RWPE2 (cell line): ENCODE data around the gene UBASH3B.
"Not testable (repeated sequence)": the region's sequence is repeated elsewhere in the genome, so short reads cannot be mapped to it uniquely, and the experiment has no call there.

Source experiments
- ATAC-seq: fragments of 200-7000 bp; cut with Tn5 transposase; 3 replicates; pipeline ENCODE4 v1.9.1; 2021; ENCODE audit warnings: low read depth
- DNase-seq: peaks from one replicate; pipeline ENCODE4 v3.0.0-alpha.2; 2020; ENCODE audit warnings: low spot score
- H3K27ac ChIP-seq: fragments of 450-650 bp; 2 replicates; pipeline ENCODE4 v1.5.1; 2017; ENCODE audit warnings: mild to moderate bottlenecking; ENCODE audit not compliant: poor library complexity, severe bottlenecking
- H3K27me3 ChIP-seq: fragments of 250-450 bp; sonication (Bioruptor Pico); 2 replicates; pipeline ENCODE4 v1.5.1; 2021; ENCODE audit warnings: mild to moderate bottlenecking, moderate library complexity; ENCODE audit not compliant: insufficient read depth, poor library complexity, severe bottlenecking
- H3K36me3 ChIP-seq: fragments of 250-450 bp; sonication (Bioruptor Pico); 2 replicates; pipeline ENCODE4 v1.5.1; 2020; ENCODE audit warnings: low read depth, mild to moderate bottlenecking, moderate library complexity
- H3K4me1 ChIP-seq: fragments of 250-450 bp; sonication (Bioruptor Pico); 2 replicates; pipeline ENCODE4 v1.5.1; 2021; ENCODE audit warnings: mild to moderate bottlenecking, moderate library complexity; ENCODE audit not compliant: insufficient read depth, poor library complexity, severe bottlenecking
- H3K4me3 ChIP-seq: fragments of 250-450 bp; sonication (Bioruptor Pico); 2 replicates; pipeline ENCODE4 v1.5.1; 2021; ENCODE audit warnings: mild to moderate bottlenecking, moderate library complexity; ENCODE audit not compliant: severe bottlenecking
- H3K9me3 ChIP-seq: fragments of 250-450 bp; sonication (Bioruptor Pico); 2 replicates; pipeline ENCODE4 v1.5.1; 2021; ENCODE audit warnings: mild to moderate bottlenecking, moderate library complexity; ENCODE audit not compliant: severe bottlenecking
- CTCF ChIP-seq: fragments of 450-650 bp; IDR thresholded peaks from one replicate; pipeline ENCODE4 v1.5.1; 2017; ENCODE audit warnings: mild to moderate bottlenecking, moderate library complexity; ENCODE audit not compliant: poor library complexity, severe bottlenecking

UBASH3B gene

GRCh38 chr11:122816761-122817520 is 161.4 kb downstream of the UBASH3B start:
- peak; percentile 63; the same call in 2 of the 3 replicates for ATAC-seq
- Histone ChIP-seq H3K27ac (peak overlapping the region; percentile 58), H3K36me3 (no peaks in the 10 kb centered on the region), H3K9me3 (no peaks in the 10 kb centered on the region), H3K4me1 (peaks cover 10% of the 10 kb centered on the region), H3K4me3 (no peak overlapping the region), H3K27me3 (no peaks in the 10 kb centered on the region)
- DNase-seq, result no peak
- no peak for TF ChIP-seq CTCF

DNA sequence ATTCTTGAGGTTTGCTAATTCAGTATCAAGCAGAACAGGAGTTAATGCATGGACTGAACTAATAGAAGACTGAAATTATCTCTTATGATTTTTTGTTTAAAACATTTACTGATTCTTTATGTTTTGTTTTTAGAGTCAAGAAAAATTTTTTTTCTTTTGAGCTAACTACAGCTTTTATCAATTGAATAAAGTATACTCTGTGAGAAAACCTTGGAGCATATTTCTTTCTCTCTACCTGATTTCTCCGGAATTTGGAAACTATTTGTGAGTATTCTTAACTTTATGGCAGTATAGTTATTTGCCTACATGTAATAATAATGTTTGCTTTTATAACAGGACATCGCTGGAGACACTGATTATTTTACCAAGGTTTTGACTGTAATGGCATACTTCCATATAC is 164.6 kb downstream of the UBASH3B start:
- peaks cover 10% of the 10 kb centered on the region for H3K4me1 ChIP-seq
- H3K4me3 ChIP-seq, result no peak overlapping the region
- ATAC-seq, result no peak
- H3K36me3 ChIP-seq, result no peaks in the 10 kb centered on the region
- no peak for TF ChIP-seq CTCF
- no peaks in the 10 kb centered on the region for H3K27me3 ChIP-seq
- no peak overlapping the region for H3K27ac ChIP-seq
- no peak for DNase-seq
- H3K9me3 ChIP-seq, result no peaks in the 10 kb centered on the region

- ATAC-seq, result no peak
- Histone ChIP-seq H3K36me3 (no peaks in the 10 kb centered on the region), H3K4me3 (no peak overlapping the region), H3K27ac (no peak overlapping the region), H3K4me1 (peaks cover 10% of the 10 kb centered on the region), H3K9me3 (no peaks in the 10 kb centered on the region), H3K27me3 (no peaks in the 10 kb centered on the region)
- DNase-seq, result no peak
- TF ChIP-seq CTCF, result no peak
Measured at GRCh38 chr11:122821169-122821568, 165.6 kb downstream of the UBASH3B start.

- no peak for TF ChIP-seq CTCF
- DNase-seq, result no peak
- ATAC-seq, result no peak
- no peaks in the 10 kb centered on the region for H3K27me3 ChIP-seq
- H3K4me1 ChIP-seq, result peaks cover 5% of the 10 kb centered on the region
- H3K9me3 ChIP-seq, result no peaks in the 10 kb centered on the region
- H3K36me3 ChIP-seq, result no peaks in the 10 kb centered on the region
- H3K27ac ChIP-seq, result no peak overlapping the region
- no peak overlapping the region for H3K4me3 ChIP-seq
Measured at GRCh38 chr11:122822241-122822640, 166.7 kb downstream of the UBASH3B start.

DNA sequence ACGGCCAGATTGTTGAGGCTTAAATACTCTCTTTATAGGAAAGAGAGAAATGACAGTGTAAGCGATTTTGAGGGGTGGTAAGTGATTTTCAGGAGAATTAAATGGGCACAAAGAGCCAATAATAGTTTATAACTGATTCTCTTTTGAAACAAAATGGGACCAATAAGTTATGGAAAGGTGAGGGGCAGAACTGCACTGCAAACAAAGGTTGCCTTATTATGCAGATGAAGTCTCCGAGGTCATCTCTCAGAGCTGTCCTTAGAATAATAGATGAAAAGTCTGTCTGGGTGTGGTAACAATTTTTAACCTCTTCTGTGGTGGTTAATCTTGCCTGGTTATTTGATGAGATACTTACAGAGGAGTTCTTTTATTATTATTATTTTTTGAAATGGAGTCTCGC is 168.0 kb downstream of the UBASH3B start:
- Histone ChIP-seq H3K9me3 (no peaks in the 10 kb centered on the region), H3K27me3 (no peaks in the 10 kb centered on the region), H3K27ac (no peak overlapping the region), H3K4me3 (no peak overlapping the region), H3K36me3 (no peaks in the 10 kb centered on the region), H3K4me1 (no peaks in the 10 kb centered on the region)
- no peak for TF ChIP-seq CTCF
- ATAC-seq (no peak), DNase-seq (no peak)

GRCh38 chr11:122829371-122829770 is 173.8 kb downstream of the UBASH3B start:
- ATAC-seq, H3K4me1 ChIP-seq, H3K9me3 ChIP-seq, H3K27ac ChIP-seq, DNase-seq, H3K27me3 ChIP-seq, H3K4me3 ChIP-seq, H3K36me3 ChIP-seq: not testable (repeated sequence)

GRCh38 chr11:122832297-122832696 is 176.8 kb downstream of the UBASH3B start:
- not testable (repeated sequence) for H3K27ac ChIP-seq, ATAC-seq, H3K9me3 ChIP-seq

More at GRCh38 chr11:122832297-122832696, 176.8 kb downstream of the UBASH3B start:
- H3K36me3 ChIP-seq, H3K4me3 ChIP-seq, H3K4me1 ChIP-seq, DNase-seq, H3K27me3 ChIP-seq: not testable (repeated sequence)
